ENCODE data around the gene CCL13.

The CCL13 gene

GRCh38 chr17:34384822-34385605 is 28.7 kb downstream of the CCL13 start:
- no peak for DNase-seq (ENCODE audit: low read depth)

- no peak for DNase-seq (ENCODE audit: low read depth)
Measured at GRCh38 chr17:34386343-34386696, 30.0 kb downstream of the CCL13 start.

GRCh38 chr17:34386697-34387550 is 30.6 kb downstream of the CCL13 start:
- DNase-seq (ENCODE audit: low read depth), result no peak

GRCh38 chr17:34387566-34387965 is 31.3 kb downstream of the CCL13 start:
- no peak for DNase-seq (ENCODE audit: low read depth)

- DNase-seq (ENCODE audit: low read depth), result no peak
Measured at GRCh38 chr17:34389126-34389750, 33.0 kb downstream of the CCL13 start.

GRCh38 chr17:34390649-34391048 is 34.4 kb downstream of the CCL13 start:
- no peak for DNase-seq (ENCODE audit: low read depth)

GRCh38 chr17:34391241-34391640 is 35.0 kb downstream of the CCL13 start:
- DNase-seq (ENCODE audit: low read depth), result no peak

- DNase-seq (ENCODE audit: low read depth), result no peak
Measured at GRCh38 chr17:34393401-34393800, 37.1 kb downstream of the CCL13 start.

- no peak for DNase-seq (ENCODE audit: low read depth)
Measured at GRCh38 chr17:34397265-34397664, 41.0 kb downstream of the CCL13 start.

- no peak for DNase-seq (ENCODE audit: low read depth)
Measured at GRCh38 chr17:34398990-34399389, 42.7 kb downstream of the CCL13 start.

- DNase-seq (ENCODE audit: low read depth), result no peak
Measured at GRCh38 chr17:34399725-34400124, 43.4 kb downstream of the CCL13 start.

GRCh38 chr17:34400301-34400931 is 44.1 kb downstream of the CCL13 start:
- no peak for DNase-seq (ENCODE audit: low read depth)

- no peak for DNase-seq (ENCODE audit: low read depth)
Measured at GRCh38 chr17:34401165-34401564, 44.9 kb downstream of the CCL13 start.

- no peak for DNase-seq (ENCODE audit: low read depth)
Measured at GRCh38 chr17:34403006-34403405, 46.7 kb downstream of the CCL13 start.

- no peak for DNase-seq (ENCODE audit: low read depth)
Measured at GRCh38 chr17:34406226-34406625, 49.9 kb downstream of the CCL13 start.
